MM.1S (cell line): Measurements from ENCODE around the gene TUBGCP2.

Experiments
- DNase-seq: peaks from one replicate; pipeline ENCODE4 v3.0.0-alpha.2; 2015
- H2AFZ ChIP-seq: fragments of 300-600 bp; sonication (generic); 2 replicates; pipeline ENCODE4 v1.6.0; 2016; ENCODE audit warnings: antibody characterized with exemption, low read length
- H3F3A ChIP-seq: fragments of 300-600 bp; sonication (generic); 2 replicates; pipeline ENCODE4 v1.6.1; 2016; ENCODE audit warnings: mild to moderate bottlenecking, antibody characterized with exemption, low read length, moderate library complexity, mixed read lengths; ENCODE audit not compliant: insufficient read depth
- H3K27ac ChIP-seq: fragments of 300-600 bp; sonication (generic); 2 replicates; pipeline ENCODE4 v1.5.1; 2016; ENCODE audit warnings: mild to moderate bottlenecking, low read length
- H3K27me3 ChIP-seq: fragments of 300-600 bp; sonication (generic); replicated peaks from 2 replicates; pipeline ENCODE4 v1.6.0; 2016; ENCODE audit warnings: low read length; ENCODE audit not compliant: insufficient read depth
- H3K36me3 ChIP-seq: fragments of 300-600 bp; sonication (generic); replicated peaks from 2 replicates; pipeline ENCODE4 v1.6.1; 2016; ENCODE audit warnings: mild to moderate bottlenecking, low read length, mixed read lengths; ENCODE audit not compliant: insufficient read depth
- H3K4me1 ChIP-seq: fragments of 300-600 bp; sonication (generic); 2 replicates; pipeline ENCODE4 v1.6.1; 2016; ENCODE audit warnings: low read length, mixed read lengths
- H3K4me2 ChIP-seq: fragments of 300-600 bp; sonication (generic); 2 replicates; pipeline ENCODE4 v1.6.0; 2016; ENCODE audit warnings: low read depth, low read length
- H3K4me3 ChIP-seq: fragments of 300-600 bp; sonication (generic); 2 replicates; pipeline ENCODE4 v1.5.1; 2016; ENCODE audit warnings: low read length, mixed read lengths
- H3K79me2 ChIP-seq: fragments of 300-600 bp; sonication (generic); 2 replicates; pipeline ENCODE4 v1.6.1; 2016; ENCODE audit warnings: mixed run types, low read length, mixed read lengths
- H3K9ac ChIP-seq: fragments of 300-600 bp; sonication (generic); 2 replicates; pipeline ENCODE4 v1.6.1; 2016; ENCODE audit warnings: low read length, mixed read lengths
- H3K9me2 ChIP-seq: fragments of 300-600 bp; sonication (generic); replicated peaks from 2 replicates; pipeline ENCODE4 v1.6.1; 2016; ENCODE audit warnings: mild to moderate bottlenecking, low read length, mixed read lengths; ENCODE audit not compliant: insufficient read depth
- H3K9me3 ChIP-seq: fragments of 300-600 bp; sonication (generic); replicated peaks from 2 replicates; pipeline ENCODE4 v1.6.1; 2016; ENCODE audit warnings: mild to moderate bottlenecking, low read length, mixed read lengths; ENCODE audit not compliant: insufficient read depth
- H4K20me1 ChIP-seq: fragments of 300-600 bp; sonication (generic); 2 replicates; pipeline ENCODE4 v1.6.1; 2016; ENCODE audit warnings: mild to moderate bottlenecking, low read length, moderate library complexity, mixed read lengths; ENCODE audit not compliant: insufficient read depth
- EZH2 ChIP-seq: fragments of 300-600 bp; sonication (generic); optimal IDR thresholded peaks from 2 replicates; pipeline ENCODE3; 2017; ENCODE audit warnings: low read depth, mild to moderate bottlenecking, antibody characterized with exemption, low read length, mixed read lengths
- EZH2phosphoT487 ChIP-seq: fragments of 300-600 bp; sonication (generic); IDR thresholded peaks from 2 replicates; pipeline ENCODE4 v1.6.1; 2018; ENCODE audit warnings: antibody characterized with exemption, low read length
- TF ChIP-seq, protein P1 (sequence below): fragments of 300-600 bp; sonication (generic); IDR thresholded peaks from 2 replicates; pipeline ENCODE4 v1.5.1; 2016; ENCODE audit warnings: antibody characterized with exemption, low read length, mixed read lengths

Gene TUBGCP2

DNA sequence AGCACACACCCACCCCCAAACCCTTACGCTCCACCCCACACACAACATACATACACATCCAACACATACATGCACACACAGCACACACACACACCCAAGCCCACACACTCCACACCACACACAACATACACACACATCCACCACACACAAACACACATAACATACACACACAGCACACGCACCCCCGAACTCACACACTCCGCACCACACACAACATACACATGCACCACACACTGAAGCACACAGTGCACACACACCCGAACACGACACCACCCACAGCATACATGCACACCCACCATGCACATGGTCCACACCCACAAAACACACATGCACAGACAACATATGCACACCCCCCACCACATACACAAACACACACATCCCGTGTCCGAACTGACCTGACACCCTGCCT, 40.5 kb upstream of the TUBGCP2 start:
- Histone ChIP-seq H3K4me2 (no peak overlapping the region), H3K79me2 (no peaks in the 10 kb centered on the region), H3K9me3 (no peaks in the 10 kb centered on the region), H3F3A (no peaks in the 10 kb centered on the region), H4K20me1 (no peaks in the 10 kb centered on the region), H3K4me3 (no peak overlapping the region), H3K36me3 (no peaks in the 10 kb centered on the region), H3K4me1 (no peaks in the 10 kb centered on the region), H3K9ac (no peak overlapping the region), H3K27ac (no peak overlapping the region), H3K9me2 (no peaks in the 10 kb centered on the region), H3K27me3 (peaks cover 39% of the 10 kb centered on the region), H2AFZ (no peak overlapping the region)
- TF ChIP-seq, protein P1, sequence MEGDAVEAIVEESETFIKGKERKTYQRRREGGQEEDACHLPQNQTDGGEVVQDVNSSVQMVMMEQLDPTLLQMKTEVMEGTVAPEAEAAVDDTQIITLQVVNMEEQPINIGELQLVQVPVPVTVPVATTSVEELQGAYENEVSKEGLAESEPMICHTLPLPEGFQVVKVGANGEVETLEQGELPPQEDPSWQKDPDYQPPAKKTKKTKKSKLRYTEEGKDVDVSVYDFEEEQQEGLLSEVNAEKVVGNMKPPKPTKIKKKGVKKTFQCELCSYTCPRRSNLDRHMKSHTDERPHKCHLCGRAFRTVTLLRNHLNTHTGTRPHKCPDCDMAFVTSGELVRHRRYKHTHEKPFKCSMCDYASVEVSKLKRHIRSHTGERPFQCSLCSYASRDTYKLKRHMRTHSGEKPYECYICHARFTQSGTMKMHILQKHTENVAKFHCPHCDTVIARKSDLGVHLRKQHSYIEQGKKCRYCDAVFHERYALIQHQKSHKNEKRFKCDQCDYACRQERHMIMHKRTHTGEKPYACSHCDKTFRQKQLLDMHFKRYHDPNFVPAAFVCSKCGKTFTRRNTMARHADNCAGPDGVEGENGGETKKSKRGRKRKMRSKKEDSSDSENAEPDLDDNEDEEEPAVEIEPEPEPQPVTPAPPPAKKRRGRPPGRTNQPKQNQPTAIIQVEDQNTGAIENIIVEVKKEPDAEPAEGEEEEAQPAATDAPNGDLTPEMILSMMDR: no peak
- TF ChIP-seq EZH2phosphoT487: no peak
- TF ChIP-seq EZH2: no peak
- no peak for DNase-seq

DNA sequence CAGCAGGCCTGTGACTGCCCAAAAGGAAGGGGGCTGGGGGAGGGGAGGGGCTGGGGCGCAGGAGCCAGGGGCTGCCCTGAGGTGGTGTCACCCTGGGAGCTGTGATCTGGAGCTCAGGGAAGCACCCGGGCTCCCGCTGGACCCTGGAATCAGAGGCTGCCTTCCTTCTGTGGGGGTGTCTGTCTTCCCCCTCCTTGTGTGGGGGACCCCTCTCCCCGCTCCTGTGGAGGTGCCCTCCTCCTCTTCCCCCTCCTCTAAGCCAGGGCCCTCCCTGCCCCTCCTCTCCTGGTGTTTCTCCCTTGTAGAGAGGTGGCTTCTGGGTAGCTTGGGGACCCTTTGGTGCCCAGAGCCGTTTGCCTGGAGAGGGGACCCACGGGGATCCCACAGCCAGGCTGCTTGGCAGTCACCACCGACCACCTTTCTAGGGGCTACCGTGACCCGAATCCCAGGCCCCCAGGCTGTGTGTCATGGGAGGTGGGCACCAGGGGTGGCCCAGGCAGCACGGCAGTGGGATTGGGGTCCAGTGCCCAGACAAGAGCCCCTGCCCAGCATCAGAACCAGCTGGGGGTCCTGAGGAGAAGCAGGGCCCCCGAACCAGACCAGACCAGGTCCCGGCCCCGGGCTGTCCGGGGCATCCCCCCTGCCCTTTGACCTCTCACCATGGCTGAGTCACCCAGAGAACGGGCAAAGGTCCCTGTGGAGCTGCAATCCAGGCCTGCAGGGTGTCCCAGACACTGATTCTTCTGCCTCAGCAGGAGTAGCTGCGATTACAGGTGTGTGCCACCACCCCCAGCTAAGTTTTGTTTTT, 39.2 kb upstream of the TUBGCP2 start:
- H3K9me2 ChIP-seq: no peaks in the 10 kb centered on the region
- no peak overlapping the region for H3K27ac ChIP-seq
- no peaks in the 10 kb centered on the region for H3K36me3 ChIP-seq
- no peaks in the 10 kb centered on the region for H3K79me2 ChIP-seq
- H4K20me1 ChIP-seq: no peaks in the 10 kb centered on the region
- H3F3A ChIP-seq: no peaks in the 10 kb centered on the region
- H3K4me2 ChIP-seq: no peak overlapping the region
- no peak overlapping the region for H2AFZ ChIP-seq
- H3K9ac ChIP-seq: no peak overlapping the region
- TF ChIP-seq, protein P1: no peak
- no peak for TF ChIP-seq EZH2phosphoT487
- TF ChIP-seq EZH2: no peak
- DNase-seq: no peak
- no peaks in the 10 kb centered on the region for H3K4me1 ChIP-seq
- peaks cover 45% of the 10 kb centered on the region for H3K27me3 ChIP-seq
- no peaks in the 10 kb centered on the region for H3K9me3 ChIP-seq
- H3K4me3 ChIP-seq: no peak overlapping the region

DNA sequence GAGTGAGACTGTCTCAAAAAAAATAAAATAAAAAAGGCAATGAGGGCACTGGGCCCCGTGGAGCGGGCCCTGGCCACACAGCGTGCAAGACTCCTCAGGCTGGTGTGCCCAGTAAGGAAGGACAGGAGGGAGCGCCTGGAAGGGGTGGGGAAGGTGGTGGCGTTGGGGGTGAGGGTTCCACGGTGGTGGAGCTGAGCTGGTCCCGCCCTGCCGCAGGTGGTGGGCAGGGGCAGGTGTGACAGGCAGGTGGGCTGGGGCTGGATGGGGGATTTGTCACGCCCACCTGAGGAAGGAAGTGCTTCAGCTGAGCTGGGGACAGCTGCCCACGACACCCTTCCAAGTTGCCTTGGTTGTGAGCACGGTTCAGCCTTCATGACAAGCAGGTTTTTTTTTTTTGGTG, 37.7 kb upstream of the TUBGCP2 start:
- no peaks in the 10 kb centered on the region for H3K79me2 ChIP-seq
- peaks cover 49% of the 10 kb centered on the region for H3K27me3 ChIP-seq
- H2AFZ ChIP-seq: no peak overlapping the region
- H3K4me3 ChIP-seq: no peak overlapping the region
- no peak for DNase-seq
- no peaks in the 10 kb centered on the region for H4K20me1 ChIP-seq
- no peak overlapping the region for H3K9ac ChIP-seq
- H3F3A ChIP-seq: no peaks in the 10 kb centered on the region
- no peaks in the 10 kb centered on the region for H3K9me2 ChIP-seq
- H3K27ac ChIP-seq: no peak overlapping the region
- no peaks in the 10 kb centered on the region for H3K4me1 ChIP-seq
- H3K4me2 ChIP-seq: no peak overlapping the region
- H3K9me3 ChIP-seq: no peaks in the 10 kb centered on the region
- TF ChIP-seq, protein P1: no peak
- TF ChIP-seq EZH2phosphoT487 (no peak), EZH2 (no peak)
- no peaks in the 10 kb centered on the region for H3K36me3 ChIP-seq
